Muscle of leg (tissue), 11 donors: ENCODE results near the gene USP40. TPM values are rescaled to one million over a fixed set of nuclear protein-coding genes. Genes with fewer than 3 reads are reported as not detected.
"Not testable (repeated sequence)": the region's sequence is repeated elsewhere in the genome, so short reads cannot be mapped to it uniquely, and the experiment has no call there.

Source experiments
- DNase-seq: peaks from one replicate; pipeline ENCODE4 v3.0.0; 2013
- H3K27ac ChIP-seq: one replicate; pipeline ENCODE4 v1.5.1; 2013; ENCODE audit warnings: mild to moderate bottlenecking, low read length, control low read depth
- H3K27me3 ChIP-seq: one replicate; pipeline ENCODE4 v1.6.1; 2013; ENCODE audit warnings: low read length; ENCODE audit not compliant: control insufficient read depth, insufficient read depth
- H3K36me3 ChIP-seq: one replicate; pipeline ENCODE4 v1.6.1; 2013; ENCODE audit warnings: low read length; ENCODE audit not compliant: control insufficient read depth, insufficient read depth
- H3K4me1 ChIP-seq: one replicate; pipeline ENCODE4 v1.6.1; 2013; ENCODE audit warnings: low read length; ENCODE audit not compliant: control insufficient read depth, insufficient read depth
- H3K4me3 ChIP-seq: one replicate; pipeline ENCODE4 v1.5.1; 2013; ENCODE audit warnings: low read length, control low read depth
- H3K9me3 ChIP-seq: replicated peaks from 2 replicates; pipeline ENCODE4 v1.6.1; 2013; ENCODE audit warnings: low read depth, low read length; ENCODE audit not compliant: control insufficient read depth
- whole genome bisulfite sequencing: methylation state at CpG from one replicate; pipeline ENCODE4 v1.1.5; 2013; ENCODE audit warnings: missing lambda C conversion rate; ENCODE audit not compliant: insufficient coverage; 5-methylcytosine and 5-hydroxymethylcytosine counted together
- polyA plus RNA-seq, 8 donors: library from polyadenylated mRNA; unstranded; fragments of 120-200 nt; gene quantifications; one replicate each; pipeline versions ENCODE4 v1.2.1 to v1.2.3, GENCODE V29; 2013; ENCODE audit warnings: inconsistent platforms in 1 of 8, low replicate concordance in 1 of 8; ENCODE audit not compliant: insufficient read length in 8 of 8, insufficient read depth in 1 of 8
- total RNA-seq: library from RNA; stranded (reverse); fragments of 120-200 nt; gene quantifications from one replicate; pipeline ENCODE4 v1.2.4, GENCODE V29; 2013

The USP40 gene
- total and polyA plus RNA-seq, 9 donors = 18.0 to 30.2 (median 22.5) TPM

- not testable (repeated sequence) for DNase-seq, H3K27ac ChIP-seq, H3K27me3 ChIP-seq, H3K4me1 ChIP-seq, H3K36me3 ChIP-seq, H3K4me3 ChIP-seq, H3K9me3 ChIP-seq
- WGBS = no CpG with 5 or more reads among the region's 1 CpG
Observed at GRCh38 chr2:233592706-233593105, 26.1 kb upstream of the USP40 start.

- Histone ChIP-seq H3K9me3 (no peaks in the 10 kb centered on the region), H3K4me3 (no peak overlapping the region), H3K27ac (no peak overlapping the region), H3K36me3 (no peaks in the 10 kb centered on the region), H3K27me3 (no peaks in the 10 kb centered on the region), H3K4me1 (no peaks in the 10 kb centered on the region)
- no peak for DNase-seq
- 83% methylated on average over 1 of the region's 2 CpGs for WGBS
Observed at GRCh38 chr2:233588400-233588799, 21.8 kb upstream of the USP40 start.

DNA sequence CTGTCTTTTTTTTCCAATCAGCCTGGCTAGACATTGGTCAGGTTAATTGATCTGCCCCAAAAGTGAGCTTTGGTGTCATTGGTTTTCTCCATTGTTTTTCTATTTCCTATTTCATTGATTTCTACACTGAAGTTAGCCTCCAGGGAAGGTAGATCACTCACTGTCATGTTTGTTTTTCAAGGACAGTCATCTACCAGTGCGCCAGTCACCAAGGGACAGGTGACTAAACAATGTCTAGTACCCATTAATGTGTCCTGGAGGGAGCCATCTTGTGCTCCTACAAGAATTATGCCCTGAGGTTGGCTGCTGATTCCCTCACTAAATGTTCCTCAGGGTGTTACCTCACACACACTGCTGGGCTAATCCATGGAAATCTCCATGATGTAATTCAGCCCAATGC lies 17.6 kb upstream of the USP40 start:
- no peaks in the 10 kb centered on the region for H3K4me1 ChIP-seq
- H3K36me3 ChIP-seq = no peaks in the 10 kb centered on the region
- no peak overlapping the region for H3K4me3 ChIP-seq
- no peaks in the 10 kb centered on the region for H3K9me3 ChIP-seq
- no peak for DNase-seq
- H3K27me3 ChIP-seq = no peaks in the 10 kb centered on the region
- no peak overlapping the region for H3K27ac ChIP-seq
- WGBS = 100% methylated on average over 1 of the region's 1 CpG

DNA sequence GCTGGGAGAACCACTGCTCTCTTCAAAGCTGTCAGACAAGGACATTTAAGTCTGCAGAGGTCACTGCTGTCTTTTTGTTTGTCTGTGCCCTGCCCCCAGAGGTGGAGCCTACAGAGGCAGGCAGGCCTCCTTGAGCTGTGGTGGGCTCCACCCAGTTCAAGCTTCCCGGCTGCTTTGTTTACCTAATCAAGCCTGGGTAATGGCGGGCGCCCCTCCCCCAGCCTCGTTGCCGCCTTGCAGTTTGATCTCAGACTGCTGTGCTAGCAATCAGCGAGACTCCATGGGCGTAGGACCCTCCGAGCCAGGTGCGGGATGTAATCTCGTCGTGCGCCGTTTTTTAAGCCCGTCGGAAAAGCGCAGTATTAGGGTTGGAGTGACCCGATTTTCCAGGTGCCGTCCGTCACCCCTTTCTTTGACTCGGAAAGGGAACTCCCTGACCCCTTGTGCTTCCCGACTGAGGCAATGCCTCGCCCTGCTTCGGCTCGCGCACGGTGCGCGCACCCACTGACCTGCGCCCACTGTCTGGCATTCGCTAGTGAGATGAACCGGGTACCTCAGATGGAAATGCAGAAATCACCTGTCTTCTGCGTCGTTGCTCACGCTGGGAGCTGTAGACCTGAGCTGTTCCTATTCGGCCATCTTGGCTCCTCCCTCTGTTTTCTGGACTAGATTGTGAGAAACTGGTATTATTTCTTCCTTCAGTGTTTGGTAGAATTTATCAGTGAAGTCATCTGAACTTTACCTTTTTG lies 16.8 kb upstream of the USP40 start:
- WGBS = 85% methylated on average over 26 of the region's 35 CpGs
- H3K4me3 ChIP-seq = not testable (repeated sequence)

DNA sequence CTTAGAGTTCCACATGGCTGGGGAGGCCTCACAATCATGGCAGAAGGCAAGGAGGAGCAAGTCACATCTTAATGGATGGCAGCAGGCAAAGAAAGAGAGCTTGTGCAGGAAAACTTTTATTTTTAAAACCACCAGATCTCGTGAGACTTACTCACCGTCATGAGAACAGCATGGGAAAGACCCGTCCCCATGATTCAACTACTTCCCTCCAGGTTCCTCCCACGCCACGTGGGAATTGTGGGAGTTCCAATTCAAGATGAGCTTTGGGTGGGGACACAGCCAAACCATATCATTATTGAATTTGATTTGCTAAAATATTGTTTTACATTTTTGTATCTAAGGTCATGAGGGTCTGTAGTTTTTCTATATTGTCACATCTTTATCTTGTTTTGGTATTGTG lies 10.8 kb upstream of the USP40 start:
- H3K27me3 ChIP-seq, H3K9me3 ChIP-seq, DNase-seq, H3K4me3 ChIP-seq, H3K36me3 ChIP-seq, H3K27ac ChIP-seq, H3K4me1 ChIP-seq: not testable (repeated sequence)
- WGBS = no CpG with 5 or more reads among the region's 5 CpGs

More for the DNA sequence above, 16.8 kb upstream of the USP40 start:
- H3K36me3 ChIP-seq, H3K27ac ChIP-seq, H3K27me3 ChIP-seq, H3K4me1 ChIP-seq, DNase-seq, H3K9me3 ChIP-seq: not testable (repeated sequence)

DNA sequence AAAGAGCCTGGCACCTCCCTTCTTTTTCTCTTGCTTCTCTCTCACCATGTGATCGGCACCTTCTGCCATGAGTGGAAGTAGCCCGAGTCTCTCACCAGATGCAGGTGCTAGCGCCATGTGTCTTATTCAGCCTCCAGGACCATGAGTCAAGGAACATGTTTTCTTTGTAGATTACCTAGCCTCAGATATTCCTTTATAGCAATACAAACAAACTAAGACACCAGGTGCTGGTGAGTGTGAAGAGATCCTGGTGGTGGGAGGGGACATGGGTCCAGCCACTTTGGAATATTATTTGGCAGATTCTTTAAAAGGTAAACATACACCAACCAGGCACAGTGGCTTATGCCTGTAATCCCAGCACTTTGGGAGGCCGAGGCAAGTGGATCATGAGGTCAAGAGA lies 5.9 kb upstream of the USP40 start:
- WGBS = 100% methylated on average over 1 of the region's 4 CpGs
- Histone ChIP-seq H3K36me3 (no peaks in the 10 kb centered on the region), H3K27ac (no peak overlapping the region), H3K4me1 (no peaks in the 10 kb centered on the region), H3K9me3 (no peaks in the 10 kb centered on the region), H3K4me3 (no peak overlapping the region), H3K27me3 (peaks cover 3% of the 10 kb centered on the region)
- DNase-seq = no peak

DNA sequence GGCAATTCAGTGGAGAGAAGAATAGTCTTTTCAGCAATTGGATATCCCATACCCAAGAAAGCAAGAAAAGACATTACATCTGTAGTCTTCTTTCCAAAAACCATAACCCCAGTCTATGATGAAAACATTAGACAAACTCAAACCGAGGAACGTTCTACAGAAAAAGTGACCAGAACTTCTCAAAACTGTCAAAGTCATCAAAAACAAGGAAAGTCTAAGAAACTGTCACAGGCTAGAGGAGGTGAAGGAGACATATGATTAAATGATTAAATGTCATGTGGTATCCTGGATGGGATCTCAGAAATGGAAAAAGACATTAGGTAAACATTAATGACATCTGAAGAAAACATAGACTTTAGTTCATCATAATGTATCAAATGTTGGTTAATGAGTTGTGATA lies 4.9 kb upstream of the USP40 start:
- Histone ChIP-seq H3K9me3 (no peaks in the 10 kb centered on the region), H3K27ac (no peak overlapping the region), H3K27me3 (peaks cover 3% of the 10 kb centered on the region), H3K4me1 (no peaks in the 10 kb centered on the region), H3K36me3 (no peaks in the 10 kb centered on the region), H3K4me3 (no peak overlapping the region)
- no peak for DNase-seq
- no CpG with 5 or more reads among the region's 2 CpGs for WGBS

GRCh38 chr2:233571001-233571400 lies 4.4 kb upstream of the USP40 start:
- H3K4me3 ChIP-seq = no peak overlapping the region
- H3K27me3 ChIP-seq = peaks cover 3% of the 10 kb centered on the region
- H3K27ac ChIP-seq = no peak overlapping the region
- no peaks in the 10 kb centered on the region for H3K36me3 ChIP-seq
- DNase-seq = no peak
- no peaks in the 10 kb centered on the region for H3K9me3 ChIP-seq
- WGBS = no CpG with 5 or more reads among the region's 1 CpG
- H3K4me1 ChIP-seq = no peaks in the 10 kb centered on the region

- H3K9me3 ChIP-seq = no peaks in the 10 kb centered on the region
- H3K27me3 ChIP-seq = peaks cover 3% of the 10 kb centered on the region
- H3K4me1 ChIP-seq = no peaks in the 10 kb centered on the region
- WGBS = 0% methylated on average over 1 of the region's 6 CpGs
- DNase-seq = no peak
- peak overlapping the region; percentile 98 for H3K27ac ChIP-seq
- H3K36me3 ChIP-seq = peaks cover 6% of the 10 kb centered on the region
- H3K4me3 ChIP-seq = peak overlapping the region; percentile 95
Observed at GRCh38 chr2:233565685-233566140, 869 bp downstream of the USP40 start.

DNA sequence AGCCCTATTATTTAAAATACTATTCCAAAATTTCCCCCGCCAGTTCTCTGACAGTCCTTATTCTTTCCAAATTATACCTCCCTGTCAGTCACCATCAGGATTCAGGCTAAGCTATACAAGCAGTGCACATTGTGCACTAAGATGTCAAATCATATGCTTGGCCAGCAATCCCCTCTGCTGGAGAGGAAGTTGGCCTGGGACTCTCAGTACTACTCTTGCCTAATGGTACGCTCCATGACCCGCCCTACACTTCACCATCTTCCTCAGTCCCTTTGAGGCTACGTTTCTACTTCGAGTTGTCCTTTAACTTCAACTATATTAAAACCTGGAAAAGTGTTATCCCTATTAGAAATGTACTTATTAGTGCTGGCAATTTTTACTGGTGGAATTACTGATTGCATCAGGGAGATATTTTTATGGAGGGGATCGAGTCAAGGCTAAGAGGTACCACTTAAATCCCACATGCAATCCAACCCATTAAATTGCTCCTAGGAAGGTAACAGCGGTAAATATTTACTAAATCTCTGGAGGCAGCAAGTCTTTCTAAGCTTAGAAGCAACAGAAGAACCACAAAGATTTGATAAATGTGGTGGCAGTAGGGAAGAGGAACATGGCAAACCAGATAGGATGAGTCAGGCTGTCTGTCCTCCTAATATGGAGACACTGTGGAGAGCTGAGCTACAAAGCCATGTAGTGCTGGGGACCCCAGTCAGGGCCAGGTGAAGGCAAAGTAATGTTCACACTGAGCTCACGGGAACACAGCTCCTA lies 2.7 kb downstream of the USP40 start:
- Histone ChIP-seq H3K9me3 (no peaks in the 10 kb centered on the region), H3K27ac (no peak overlapping the region), H3K27me3 (no peaks in the 10 kb centered on the region), H3K36me3 (peaks cover 8% of the 10 kb centered on the region), H3K4me1 (no peaks in the 10 kb centered on the region), H3K4me3 (no peak overlapping the region)
- DNase-seq = no peak
- WGBS = 100% methylated on average over 2 of the region's 8 CpGs
